Activated naive CD4-positive, alpha-beta T cell treated with anti-CD3 and anti-CD28 coated beads, Interleukin-2, amount 50 U/mL, for 16 hours (primary cell): Measurements from ENCODE around the gene GRIK1.

Experiments
- DNase-seq: peaks from one replicate; pipeline ENCODE4 v3.0.0-alpha.2; 2020

GRIK1 gene

DNA sequence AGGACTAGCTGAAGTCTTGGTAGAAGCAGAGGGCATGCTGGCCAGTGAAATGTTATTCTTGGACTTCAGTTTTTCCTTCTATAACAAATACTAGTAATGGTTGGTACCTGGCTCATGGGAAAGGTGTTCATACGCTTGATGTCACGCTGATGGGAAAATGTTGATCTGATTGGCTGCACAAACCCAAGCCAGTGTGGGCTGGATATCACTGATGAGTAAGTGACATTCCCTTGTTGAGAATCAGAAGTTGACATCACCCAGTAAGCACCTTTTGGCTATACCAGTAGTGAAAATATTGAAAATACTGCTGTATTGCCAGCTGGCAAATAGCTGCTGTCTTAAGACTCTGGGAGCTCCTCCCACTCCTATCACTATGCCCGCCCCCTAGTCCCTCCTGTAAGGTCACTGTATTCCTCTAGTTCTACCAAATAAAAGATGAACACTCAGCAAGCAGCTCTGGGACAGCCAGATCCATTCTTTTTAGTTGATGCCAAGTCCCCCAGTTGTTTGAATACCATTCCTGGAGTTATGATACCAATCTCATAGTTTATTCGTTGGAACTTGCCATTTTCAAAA is 168.2 kb downstream of the GRIK1 start:
- DNase-seq: no peak

DNA sequence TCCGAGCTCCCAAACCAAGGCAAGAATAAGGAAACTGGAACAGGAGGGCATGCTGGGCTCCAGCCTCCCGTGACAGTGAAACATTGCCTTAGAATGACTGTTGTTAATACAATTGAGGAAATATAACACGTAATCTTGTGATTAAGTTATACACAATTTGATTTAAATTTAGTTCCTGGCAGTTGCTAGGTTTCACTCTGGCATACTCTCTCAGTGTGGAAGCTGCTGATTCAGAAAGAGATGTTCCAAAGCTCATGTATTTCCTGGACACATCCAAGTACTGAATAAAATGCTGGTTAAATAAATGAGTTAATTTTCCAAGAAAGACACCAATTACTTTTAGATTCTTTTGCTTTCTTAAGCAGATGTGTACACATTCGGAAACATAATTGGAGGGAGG is 176.1 kb downstream of the GRIK1 start:
- DNase-seq: no peak

DNA sequence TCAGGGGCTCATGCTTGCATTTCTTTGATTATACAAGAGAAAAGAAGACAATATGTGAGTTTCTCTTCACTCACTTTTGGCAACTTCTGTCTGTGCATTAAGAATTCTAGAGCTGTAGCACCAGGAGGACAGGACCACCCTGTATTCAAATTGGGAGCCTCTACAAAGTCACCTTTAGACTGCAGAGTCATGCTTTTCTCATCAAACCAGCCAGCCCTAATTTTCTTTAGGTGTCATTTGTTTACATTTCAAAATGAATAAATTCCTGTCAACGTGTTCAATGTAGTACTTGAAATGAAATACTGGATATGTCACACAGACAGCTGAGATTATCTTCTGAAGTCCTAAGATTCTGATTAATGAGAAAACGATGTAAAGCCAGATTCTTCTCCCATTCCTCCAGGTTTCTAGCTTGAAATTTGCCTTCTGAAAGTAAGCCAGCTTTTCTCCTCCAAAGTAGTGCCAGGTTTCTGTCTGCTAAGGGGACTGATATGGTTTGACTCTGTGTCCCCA is 177.2 kb downstream of the GRIK1 start:
- no peak for DNase-seq

DNA sequence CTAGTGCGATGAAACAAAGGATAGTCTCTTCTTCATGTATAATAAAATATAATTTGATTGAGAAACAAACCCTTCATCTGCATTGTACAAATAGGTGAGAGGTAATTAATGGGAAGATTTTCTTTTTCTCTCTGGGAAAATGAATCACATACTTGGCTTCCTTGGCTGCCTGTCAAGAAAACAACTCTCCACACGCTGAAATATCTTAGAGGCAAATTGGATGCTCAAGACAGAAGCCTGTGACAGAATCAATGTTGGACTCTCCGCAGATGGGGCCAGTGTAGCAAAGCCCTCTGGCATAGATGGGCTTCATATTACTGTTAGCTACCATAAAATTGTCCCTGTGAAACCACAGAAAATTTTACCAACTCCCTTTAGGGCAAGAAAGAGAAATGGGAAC is 186.6 kb downstream of the GRIK1 start:
- no peak for DNase-seq

DNA sequence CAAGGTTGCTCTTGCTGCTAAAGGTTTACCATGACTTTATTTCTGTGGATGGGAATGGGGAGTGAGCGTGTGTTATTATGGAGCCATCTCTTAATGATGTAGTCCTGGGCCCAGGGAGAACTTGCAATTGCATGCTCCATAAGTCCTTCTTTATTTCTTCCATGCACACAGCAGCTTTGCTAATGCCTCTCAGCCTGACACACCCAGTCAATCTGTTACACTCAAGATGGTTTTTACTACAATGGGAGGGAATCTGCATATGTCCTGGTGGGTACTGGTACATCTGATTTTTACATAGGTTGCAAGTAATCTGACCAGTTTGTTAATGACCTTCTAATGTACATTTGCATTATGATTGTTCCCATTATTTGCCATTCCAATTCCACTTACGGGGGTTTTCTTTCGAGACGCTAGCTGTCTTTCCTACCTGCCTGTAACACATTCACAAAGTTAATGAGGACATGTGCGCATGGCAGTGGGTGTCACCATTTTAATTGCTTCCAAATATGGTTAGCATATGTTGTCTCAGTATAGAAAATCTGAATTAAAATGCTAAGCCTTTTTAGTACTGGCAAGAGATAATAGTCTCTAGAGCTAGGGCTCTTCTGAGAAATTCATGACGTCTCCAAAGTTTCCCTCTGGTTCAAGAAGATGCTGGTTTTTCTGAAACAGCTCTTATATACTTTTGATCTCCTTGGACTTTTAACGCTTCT is 188.2 kb downstream of the GRIK1 start:
- no peak for DNase-seq

DNA sequence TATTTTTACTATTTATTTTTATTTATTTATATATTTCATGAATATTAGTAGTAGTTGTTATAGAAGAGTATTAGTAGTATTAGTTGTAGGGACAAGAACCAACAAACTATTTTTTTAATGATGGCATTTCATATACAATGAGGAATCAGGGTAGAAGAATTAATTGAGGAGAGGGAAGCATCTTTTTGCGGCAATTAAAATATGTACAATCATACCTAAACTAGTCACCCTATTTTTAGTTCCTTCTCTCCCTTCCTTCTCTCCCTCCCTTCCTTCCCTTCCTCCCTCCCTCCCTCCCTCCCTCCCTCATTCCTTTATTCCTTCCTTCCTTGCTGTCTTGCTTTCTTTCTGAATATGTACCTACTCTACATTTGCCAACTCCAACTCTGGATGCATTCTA is 189.8 kb downstream of the GRIK1 start:
- no peak for DNase-seq

DNA sequence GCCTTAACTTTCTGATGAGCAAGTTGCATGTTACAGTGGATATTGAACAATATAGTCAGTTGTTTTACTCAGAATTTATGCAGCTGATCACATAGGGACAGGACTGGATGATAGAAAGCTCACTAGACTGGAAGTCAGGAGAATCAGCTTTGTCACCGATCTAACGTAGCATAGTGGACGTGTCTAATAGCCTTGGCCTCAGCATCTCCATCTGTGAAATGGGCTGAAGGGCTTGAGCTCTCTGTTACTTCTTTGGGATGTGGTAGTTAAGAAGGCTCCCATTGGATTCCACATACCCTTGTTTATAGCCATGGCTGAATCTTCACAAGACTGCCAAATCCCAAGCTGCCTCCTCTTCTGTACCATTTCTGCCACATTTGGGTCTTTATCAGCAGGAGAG is 190.6 kb downstream of the GRIK1 start:
- DNase-seq: no peak

DNA sequence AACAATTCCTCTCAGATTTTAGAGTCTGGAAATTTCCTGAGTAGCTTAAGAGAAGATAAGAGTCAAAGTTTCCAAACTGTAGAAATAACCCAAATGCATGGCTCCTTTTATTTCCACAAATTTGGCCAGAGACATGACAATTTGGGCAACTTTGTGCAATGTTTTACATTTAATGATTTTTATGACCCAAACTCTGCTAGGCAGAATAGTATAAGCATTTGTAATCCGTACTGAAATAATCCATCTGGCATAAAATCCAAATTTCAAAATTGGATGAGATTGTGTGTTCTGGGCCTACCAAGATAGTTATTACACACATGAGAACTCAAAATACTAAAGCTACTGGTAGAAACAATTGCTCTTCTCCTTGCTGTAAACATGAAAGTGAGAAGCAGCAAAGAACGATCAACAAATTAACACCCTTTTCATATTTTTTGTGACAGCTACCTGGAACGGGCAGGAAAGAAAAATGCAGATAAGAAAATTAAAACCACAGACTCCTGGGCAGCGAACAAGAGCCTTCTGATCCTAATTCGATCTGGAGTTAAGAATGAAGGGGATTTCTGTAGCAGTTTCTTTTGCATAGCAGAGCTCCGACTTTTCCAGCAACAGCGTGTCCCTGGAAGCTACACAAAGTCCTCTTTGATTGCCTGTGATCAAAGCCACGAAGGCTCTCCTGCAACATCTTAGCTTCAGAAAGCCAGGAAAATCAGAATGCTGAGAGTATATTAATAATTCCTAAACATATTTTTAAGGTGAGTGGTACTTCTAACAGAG is 191.2 kb downstream of the GRIK1 start:
- DNase-seq: no peak

DNA sequence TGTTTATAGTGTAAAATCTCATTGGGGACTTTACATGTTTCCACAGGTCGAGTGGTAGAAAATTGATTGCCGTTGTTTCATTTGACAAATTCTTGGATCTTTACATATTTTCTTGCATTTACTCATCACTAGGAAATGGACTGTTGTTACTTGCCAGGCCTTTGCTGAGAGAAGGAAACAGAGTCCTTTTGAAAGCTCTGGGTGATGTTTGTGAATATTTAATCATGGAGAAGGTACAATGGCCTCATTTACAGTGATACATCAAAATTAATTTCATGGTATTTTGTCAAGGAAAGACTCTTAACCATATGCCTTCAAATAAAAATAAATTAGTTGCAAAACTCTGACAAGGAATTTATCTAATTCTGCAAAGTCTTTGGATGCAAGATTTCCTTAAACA is 198.0 kb downstream of the GRIK1 start:
- no peak for DNase-seq

DNA sequence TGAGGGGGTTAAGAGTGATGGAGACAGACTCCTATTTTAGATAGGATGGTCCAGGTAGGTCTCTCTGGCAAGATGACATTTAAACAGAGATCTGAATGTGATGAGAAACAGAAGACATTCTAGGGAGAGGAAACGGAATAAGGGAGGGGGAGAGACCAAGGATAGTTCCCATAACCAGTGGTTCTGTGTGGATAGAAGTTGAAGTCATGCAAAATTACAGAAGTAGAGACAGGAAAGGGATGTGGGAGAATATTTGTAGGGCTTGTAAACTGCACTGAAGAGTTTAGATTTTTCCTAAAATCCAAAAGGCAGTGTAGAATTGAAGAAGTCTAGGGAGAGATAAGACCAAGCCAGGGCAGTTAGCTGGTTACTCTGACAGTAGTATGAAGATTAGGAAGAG is 200.6 kb downstream of the GRIK1 start:
- no peak for DNase-seq

DNA sequence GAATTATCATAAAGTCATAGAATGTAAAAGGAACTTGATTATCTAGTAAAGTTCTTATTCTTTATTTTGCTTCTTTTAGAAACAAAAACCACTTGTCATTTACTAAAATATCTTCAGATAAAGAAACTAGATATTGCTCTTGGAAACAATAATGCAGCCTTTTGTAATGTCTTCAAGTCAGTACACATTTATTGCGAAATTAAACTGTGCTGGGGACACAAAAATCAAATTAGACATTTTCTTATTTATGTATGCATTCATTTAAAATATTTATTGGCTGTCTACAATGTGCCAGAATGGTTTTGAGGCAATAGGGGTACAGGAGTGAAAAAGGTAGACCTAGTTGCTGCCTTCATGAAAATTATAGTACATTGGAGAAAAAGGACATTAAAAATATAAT is 201.1 kb downstream of the GRIK1 start:
- no peak for DNase-seq

DNA sequence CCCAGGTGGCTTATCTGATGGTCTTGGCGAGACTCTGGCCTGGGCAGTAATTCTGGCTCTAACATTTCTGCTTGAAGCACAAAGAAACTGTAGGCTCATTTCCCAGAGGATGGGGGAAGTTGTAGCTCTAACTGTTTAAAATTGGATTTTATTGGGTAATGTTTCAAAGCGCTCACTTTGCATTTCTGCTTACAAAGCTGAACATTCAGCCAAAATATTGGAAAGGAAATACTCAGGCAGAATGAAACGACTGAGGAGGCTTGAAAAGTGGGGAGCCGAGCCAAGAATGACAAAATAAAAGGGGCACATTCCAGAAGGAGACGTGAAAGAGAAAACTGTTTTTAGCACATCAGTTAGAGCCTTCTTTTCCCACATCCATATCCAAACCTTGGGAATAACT is 202.6 kb downstream of the GRIK1 start:
- DNase-seq: no peak

DNA sequence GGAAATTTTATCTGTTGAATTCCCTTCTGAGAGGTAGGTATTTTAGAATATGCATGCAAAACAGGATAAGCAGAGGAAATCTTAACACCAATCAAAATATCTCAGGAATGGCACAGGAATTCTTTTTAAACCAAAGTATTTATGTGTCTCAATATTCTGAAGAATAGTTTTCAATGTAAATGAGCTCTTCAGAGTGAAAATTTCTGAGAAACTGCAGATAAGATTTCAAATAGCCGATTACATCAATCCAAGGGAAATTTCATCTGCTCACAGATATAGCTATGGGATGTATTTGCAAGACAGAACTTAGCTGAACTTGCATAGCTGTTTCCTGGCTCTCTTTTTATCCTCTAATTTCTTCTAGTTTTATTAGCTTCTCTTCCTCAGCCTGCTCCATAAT is 209.5 kb downstream of the GRIK1 start:
- DNase-seq: no peak

DNA sequence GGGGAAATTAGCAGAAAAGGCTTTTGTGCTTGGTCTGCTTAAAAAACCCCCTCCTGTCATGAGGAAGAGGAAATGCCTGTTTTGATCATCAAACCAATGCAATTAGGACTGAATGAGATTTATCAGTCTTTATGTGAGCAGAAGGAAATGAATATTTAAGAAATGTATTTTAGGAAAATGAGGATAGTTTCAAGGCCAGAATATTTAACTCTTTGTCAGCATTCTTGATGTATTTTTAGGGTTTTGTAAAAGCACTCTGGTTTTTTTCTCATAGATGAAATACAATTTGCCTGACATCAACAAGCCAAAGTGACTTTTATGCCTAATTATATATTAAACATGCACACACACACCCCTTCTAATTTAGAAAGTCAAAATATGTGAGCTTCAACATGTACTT is 213.8 kb downstream of the GRIK1 start:
- no peak for DNase-seq

DNA sequence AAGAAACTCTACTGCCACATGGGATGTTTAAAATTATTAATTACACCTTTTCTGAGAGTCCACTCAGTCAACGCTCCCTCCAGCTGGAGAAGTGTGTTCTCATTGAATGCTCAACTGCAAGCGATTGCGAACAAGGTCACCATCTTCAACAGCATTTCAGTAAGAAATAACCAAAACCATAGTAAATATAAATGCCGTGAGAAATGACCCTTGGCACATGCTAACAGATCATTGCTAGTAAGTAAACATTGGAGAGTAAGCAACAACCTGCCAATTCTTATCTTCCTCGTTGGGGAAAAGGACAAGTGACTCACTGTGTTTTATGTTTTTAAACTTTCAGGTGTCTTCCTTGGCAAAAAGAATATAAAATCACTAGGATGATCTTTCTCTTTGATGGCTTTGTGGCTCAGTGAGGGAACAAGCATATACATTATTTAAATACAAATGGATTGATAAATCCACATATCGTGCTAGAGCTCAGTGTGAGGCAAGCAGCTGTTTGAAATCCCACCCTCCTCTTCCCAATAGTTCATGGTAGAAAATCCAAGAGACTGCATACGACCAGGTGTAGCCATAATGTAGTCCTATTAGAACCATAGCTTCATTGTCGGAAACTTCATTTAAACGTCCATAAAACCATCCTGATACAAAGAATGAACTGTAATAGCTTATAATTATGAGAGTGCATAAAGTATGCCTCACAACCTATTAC is 214.6 kb downstream of the GRIK1 start:
- DNase-seq: no peak

DNA sequence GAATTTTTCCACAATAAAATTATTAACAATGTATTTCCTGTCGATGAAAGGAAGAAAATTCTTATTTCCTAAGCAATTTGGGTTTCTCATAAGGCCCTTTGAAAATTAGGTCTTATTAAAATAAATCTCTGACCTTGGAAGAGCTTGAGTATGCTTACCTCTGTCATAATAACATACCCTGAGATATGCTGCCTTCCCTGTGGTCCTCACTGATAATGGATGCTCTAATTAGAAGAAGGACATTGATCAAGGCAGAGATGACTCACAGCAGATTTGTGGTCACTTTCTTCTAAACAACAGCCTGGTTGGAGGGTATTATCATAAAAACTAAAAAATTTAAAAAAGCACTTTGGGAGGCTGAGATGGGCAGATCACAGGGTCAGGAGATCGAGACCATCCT is 217.8 kb downstream of the GRIK1 start:
- DNase-seq: no peak

DNA sequence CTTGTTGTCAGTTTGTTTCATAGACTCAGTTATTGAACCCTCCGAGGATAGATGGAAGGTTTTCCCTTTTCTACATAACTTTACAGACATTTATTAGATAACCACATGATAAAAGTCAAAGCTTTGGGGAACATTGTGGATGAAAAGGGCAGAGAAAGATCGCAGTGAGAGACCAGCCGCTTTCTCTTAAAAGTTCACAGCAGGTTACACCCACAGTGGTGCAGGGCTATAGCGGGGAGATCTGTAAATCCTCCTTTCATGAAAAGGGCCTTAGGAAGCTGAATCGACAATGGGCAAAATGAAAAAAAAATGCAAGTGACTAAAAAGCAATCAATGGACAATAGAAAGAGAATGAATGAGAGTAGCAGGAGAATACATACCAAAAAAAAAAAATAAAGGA is 218.6 kb downstream of the GRIK1 start:
- no peak for DNase-seq

DNA sequence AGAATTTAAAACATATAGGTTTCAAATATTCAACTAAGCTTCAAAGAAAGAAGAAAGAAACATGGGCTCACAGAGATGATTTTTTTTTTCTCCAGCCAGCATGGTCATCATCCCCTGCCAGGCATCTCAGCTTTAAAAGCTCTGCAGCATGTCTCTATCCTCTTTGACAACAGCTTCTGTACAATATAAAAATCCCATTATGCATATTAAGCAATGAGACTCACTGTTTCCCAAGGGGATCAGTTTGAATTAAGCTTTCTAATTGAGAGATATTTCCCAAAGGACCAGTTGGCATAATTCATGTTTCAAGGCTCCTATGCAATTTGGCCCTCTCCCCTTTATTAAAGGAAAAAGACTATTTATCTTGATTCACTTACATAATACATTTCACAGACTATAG is 220.3 kb downstream of the GRIK1 start:
- DNase-seq: no peak

DNA sequence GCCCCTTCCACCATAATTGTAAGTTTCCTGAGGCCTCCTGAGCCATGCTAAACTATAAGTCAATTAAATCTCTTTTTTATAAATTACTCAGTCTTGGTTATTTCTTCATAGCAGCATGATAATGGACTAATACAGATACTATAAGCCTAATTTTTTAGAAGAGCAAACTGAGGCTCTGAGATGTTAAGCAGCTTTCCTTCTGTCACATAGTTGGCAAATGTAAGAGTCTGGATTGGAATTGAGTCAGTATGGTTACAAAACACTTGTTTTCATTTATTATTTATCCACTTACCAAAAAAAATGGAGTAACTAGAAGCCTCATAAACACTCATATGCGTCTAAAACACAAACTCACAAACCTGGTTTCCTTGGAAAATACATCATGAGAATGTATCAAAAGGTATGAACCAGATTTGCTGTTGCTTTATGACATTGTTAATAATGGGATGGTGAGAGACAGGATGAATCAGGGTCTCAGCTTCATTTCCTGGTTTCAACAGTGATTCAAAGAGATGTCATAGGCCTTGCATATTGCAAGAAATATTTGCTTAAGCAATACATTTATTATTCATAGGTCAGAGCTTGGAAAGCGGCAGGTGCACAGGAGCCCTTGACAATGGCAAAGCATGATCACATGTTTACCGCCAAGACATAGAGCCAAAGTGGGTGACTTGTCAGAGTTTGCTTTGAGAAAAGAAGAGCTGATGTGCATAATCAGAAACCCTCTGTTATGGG is 221.5 kb downstream of the GRIK1 start:
- DNase-seq: no peak

DNA sequence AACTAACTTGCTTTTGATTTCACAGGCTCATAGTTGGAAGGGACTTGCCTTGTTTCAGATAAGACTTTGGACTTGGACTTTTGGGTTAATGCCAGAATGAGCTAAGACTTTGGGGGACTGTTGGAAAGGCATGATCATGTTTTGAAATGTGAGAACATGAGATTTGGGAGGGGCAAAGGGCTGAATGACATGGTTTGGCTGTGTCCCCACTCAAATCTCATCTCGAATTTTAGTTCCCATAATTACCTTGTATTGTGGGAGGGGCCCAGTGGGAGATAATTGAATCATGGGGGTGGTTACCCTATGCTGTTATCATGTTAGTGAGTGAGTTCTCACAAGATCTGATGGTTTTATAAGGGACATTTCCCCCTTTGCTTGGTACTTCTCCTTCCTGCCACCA is 222.1 kb downstream of the GRIK1 start:
- DNase-seq: no peak

DNA sequence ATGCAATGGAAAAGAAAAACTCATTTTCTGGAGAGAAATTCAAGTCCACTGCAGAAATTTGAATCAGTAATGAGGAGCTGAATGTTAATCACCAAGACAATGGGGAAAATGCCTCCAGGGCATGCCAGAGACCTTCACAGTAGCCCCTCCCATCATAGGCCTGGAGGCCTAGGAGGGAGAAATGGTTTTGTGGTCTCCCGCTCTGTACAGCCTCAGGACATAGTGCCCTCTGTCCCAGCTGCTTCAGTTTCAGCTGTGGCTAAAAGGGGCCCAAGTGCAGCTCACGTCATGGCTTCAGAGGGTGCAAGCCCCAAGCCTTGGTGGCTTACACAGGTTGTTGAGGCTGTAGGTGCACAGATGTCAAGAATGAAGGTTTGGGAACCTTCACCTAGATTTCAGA is 223.0 kb downstream of the GRIK1 start:
- no peak for DNase-seq

DNA sequence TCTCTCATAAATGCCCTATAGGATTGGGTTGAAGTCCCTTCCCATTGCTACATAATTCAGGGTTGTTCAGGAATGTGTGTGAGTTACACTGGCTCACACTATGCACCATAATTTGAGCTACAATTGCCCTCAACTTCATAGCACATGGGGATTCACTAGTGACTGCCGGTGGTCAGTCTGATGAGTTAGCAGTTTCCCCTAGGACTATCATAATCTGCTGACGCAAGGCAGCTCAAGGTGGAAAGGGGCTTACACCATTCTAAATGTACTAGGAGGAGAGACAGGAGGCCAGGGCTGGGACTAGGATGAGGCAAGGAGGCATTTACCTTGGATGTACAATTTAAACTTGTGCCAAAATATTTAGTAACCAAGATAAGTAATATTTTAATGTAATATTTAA is 224.7 kb downstream of the GRIK1 start:
- DNase-seq: no peak

DNA sequence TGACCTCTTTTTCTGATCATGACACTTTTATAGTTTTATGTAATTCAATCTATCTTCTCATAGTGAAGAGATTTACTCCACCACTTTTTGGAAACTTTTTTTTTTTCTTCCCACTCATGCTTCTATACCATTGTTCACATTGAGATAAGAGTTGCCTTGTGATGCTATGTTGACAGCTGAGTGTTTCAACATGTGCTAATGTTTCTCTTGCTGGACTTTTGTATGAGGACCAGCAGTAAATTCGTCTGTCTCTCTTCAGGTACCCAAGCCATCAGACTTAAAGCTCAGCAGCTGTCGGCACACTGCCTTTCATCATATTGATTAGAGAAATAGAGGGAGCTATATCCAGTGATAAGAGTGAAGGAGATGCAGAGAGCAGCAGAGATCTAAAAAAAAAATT is 227.0 kb downstream of the GRIK1 start:
- DNase-seq: no peak
